Suppressor macrophage treated with lipopolysaccharide for 4 hours (primary cell): ENCODE results near the gene MAPK8IP3.

ENCODE experiments used
- DNase-seq: peaks from one replicate; pipeline ENCODE4 v3.0.0-alpha.2; 2020

Gene MAPK8IP3

GRCh38 chr16:1740781-1741490, 34.9 kb downstream of the MAPK8IP3 start:
- no peak for DNase-seq

GRCh38 chr16:1741553-1742165, 35.7 kb downstream of the MAPK8IP3 start:
- DNase-seq: no peak

- DNase-seq: no peak
These were observed 37.7 kb downstream of the MAPK8IP3 start for GRCh38 chr16:1743376-1744337.

GRCh38 chr16:1744338-1744840, 38.4 kb downstream of the MAPK8IP3 start:
- no peak for DNase-seq

DNA sequence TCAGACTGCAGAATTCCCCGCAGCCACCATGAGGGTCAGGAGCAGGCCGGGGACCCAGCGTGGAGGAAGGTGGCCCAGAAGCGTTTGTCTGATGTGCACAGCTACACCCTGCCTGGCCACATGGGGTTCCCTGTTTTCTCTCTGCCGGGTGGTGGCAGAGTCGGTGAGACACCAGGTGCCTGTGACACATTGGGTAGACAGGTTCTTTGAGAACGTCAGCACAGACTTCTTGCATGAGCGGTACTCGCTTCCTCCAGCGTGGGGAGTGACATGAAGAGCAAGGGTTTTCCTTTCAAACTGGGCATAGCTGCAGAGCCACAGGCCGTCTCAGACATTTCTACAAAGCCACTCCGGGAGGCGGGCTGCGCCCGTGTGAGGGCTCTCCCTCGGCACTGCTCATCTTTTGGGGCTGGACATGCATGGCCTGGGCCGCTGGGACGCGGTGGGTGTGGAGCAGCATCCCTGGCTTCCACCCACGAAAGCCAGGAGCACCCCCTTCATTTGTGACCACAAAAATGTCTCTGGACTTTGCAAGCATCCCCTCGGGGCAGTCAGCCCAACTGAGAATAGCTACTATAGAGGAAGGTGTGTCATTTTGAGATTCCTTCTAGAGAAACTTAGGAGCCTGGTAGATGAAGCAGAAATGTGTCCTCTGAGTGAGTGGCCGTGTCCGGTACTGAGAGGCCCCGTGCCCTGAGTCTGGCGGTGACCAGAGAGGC, 39.3 kb downstream of the MAPK8IP3 start:
- no peak for DNase-seq

DNA sequence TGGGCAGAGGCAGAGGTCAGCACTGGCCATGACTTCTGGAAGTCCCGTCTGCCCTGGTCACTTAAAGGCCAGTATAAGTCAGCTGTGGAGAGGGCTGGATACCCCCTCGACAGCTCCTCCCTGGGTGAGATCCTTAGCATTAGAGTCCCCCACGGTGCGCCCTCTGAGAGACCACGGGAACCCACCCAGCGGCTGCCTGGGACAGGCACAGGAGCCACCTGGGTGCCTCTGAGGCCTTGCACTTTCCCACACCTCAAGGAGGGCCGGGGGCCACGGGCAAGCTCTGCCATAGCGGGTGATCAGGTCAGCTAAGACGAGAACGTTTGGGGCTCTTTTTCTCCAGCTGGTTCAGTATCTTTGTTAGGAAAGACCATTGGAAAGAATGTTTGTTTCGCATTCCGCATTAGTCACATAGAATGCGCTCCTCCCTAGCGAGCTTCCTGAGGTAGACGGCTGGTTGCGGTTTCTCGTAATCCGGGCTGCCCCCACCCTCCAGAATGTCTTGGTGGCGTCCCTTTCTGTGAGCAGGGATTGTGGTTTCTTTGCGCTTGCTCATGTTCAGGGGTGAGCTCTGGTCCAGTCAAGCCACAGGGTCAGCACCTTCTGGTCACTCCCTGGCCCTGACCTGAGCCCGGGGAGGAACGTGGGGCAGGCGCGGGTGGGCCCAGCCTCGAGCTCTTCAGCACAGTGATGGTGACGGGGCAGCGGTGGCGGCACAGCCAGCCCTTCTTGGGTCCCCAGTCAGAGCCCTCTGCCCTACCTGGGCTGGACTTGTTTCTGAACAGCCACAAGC, 40.1 kb downstream of the MAPK8IP3 start:
- no peak for DNase-seq

DNA sequence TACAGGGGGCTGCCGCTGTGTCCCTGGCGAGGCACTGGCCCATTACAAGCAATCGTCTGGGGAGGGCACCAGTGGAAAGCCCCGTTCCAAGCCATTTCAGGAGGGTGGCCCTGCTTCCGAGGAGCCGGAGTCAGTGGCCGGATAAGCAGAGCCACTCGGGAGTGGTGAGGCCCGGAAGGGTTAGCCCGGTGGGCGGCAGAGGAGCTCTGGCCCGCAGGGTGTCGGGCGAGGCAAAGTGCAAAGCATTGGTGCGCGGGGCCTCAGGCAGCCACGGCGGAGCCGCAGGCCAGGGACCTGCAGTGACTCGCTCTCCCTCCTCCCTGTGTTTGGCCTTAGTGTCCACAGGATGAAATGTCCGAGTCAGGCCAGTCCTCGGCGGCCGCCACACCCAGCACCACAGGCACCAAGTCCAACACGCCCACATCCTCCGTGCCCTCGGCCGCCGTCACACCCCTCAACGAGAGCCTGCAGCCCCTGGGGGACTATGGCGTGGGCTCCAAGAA, 40.7 kb downstream of the MAPK8IP3 start:
- no peak for DNase-seq

DNA sequence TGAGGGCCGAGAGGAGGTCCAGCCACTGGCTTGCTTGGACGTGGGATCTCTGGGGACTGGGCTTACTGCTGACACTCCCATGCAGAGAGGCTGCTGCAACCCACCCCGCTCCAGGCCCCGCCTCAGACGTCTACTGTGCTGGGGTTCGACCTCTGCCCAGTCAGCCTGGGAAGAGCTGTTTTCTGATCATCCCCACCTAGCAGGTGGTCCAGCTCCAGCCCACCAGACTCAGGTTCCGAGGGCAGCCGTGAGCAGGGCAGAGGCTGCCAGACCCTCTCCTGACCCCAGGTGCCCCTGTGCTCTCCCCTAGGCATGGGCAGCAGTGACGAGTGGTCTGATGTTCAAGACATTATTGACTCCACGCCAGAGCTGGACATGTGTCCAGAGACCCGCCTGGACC, 41.9 kb downstream of the MAPK8IP3 start:
- no peak for DNase-seq

GRCh38 chr16:1749152-1750117, 43.4 kb downstream of the MAPK8IP3 start:
- no peak for DNase-seq

DNA sequence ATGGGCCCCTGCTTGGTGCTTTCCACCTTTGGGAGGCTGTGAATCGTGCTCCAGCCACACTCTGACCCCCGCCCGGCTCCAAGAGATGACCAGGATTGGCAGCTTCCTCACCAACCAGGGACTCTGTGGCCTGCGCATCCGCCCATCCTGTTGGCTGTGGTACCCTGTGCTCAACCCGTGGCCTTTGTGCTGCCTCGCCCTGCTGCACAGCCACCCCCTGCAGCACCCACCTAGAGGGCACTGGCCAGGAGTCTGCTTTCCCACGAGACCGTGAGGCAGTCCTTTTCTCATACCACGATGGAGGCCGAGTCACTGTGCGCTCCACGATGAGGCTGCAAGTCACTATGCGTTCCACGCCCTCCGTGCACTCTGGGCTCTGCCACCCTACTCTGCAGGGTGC, 46.0 kb downstream of the MAPK8IP3 start:
- DNase-seq: no peak

DNA sequence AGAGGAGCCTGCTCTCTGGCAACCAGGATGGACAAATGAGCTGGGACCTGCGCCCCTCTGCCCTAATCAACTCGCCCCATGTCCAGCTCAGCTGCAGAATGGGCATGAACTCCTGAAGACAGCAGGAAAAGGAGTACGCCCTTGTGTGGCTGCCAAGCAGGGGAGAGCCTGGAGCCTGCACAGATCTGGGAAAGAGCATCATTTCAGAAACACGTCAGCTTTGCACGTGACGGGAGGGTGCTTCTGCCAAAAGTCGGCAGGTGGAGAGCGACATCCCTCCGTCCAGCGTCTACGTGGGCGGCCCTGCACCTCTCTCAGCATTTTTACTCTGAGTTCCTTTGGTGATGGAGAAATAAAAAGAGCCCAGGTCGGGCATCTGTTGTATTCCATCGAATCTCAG, 46.9 kb downstream of the MAPK8IP3 start:
- DNase-seq: no peak

DNA sequence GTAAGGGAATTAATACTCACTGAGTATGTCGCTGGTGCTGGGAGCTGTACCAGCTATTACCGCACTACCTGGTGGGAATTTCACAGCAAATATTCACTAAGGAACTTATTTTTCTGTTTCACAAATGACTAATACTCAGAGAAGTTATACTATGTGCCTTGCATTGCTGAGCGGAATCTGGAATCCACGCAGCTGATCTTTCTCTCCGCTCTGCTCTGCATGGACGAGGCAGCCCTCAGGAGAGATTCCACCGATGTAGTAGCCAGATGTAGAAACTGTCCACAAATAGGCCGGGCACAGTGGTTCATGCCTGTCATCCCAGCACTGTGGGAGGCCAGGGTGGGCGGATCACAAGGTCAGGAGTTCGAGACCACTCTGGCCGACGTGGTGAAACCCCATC, 48.2 kb downstream of the MAPK8IP3 start:
- no peak for DNase-seq

DNA sequence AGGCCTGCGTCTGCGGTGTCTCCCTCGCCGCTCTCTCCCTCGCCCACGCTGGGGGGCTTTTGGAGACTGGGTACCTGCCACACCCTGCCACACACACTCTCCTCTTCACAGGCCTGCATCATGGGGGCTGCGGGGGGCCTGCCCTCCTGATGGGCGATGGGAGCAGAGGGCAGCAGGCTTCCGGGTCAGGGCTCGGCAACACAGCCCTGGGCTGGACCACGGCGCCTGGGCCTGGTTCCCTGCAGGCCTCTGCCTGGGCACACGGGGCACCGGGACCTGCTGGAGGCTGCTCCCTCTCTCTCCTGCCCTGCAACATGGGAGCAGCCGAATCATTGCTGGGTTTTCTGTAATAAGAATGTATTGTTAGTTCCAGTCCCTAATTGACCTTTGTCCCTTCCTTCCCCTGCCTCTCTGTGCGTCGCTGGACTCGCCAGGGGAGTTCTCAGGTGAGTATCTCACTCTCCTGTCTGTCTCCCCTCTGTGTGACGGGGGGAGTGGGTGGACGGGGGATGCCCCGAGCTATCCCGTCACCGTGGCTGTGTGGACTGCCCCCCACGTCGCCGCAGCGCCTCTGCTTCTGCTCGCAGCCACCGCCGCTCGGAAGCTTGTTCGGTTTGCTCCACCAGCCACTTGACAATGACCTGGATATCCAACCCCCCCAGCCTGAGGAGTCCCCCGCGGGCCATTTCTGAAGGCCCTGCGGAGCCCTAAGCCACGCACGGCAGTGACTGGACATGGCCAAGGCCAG, 51.9 kb downstream of the MAPK8IP3 start:
- no peak for DNase-seq

DNA sequence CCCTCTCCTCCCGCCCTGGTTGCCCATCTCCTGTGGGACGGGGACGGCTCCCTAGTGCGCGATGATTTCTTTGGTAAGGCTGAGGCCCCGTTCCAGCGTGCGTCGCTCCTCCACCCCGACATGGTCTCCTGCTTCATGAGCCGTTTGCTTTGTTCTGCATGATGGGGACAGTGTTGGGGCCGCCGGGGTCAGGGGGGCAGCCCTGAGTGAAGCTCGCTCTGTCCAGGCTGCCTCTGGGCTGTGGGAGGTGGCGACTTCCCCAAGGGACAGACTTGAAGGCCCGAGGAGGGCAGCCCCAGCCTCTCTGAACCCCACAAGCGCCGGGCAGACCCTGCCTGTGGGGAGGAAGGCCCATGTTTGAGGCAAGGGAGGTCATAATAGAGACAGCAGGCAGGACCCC, 52.9 kb downstream of the MAPK8IP3 start:
- DNase-seq: no peak

DNA sequence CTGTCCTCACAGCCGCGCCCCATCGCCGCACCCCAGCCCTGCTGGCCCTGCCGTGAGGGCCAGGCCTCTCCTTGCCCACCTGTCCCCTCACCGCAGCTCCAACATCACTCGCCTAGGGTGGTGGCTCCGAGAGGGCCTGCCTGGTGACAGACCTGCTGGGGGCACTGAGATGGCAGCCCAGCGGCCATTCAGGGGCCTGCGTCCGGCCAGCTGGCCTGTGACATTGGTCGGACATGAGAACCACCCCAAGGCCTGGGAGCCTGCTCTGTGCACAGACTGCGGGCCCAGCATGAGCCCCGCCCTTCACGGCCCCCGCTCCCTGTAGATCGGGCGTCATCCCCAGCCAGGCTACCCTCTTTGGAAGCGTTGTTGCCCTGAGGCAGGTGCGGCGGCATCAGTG, 53.5 kb downstream of the MAPK8IP3 start:
- no peak for DNase-seq

DNA sequence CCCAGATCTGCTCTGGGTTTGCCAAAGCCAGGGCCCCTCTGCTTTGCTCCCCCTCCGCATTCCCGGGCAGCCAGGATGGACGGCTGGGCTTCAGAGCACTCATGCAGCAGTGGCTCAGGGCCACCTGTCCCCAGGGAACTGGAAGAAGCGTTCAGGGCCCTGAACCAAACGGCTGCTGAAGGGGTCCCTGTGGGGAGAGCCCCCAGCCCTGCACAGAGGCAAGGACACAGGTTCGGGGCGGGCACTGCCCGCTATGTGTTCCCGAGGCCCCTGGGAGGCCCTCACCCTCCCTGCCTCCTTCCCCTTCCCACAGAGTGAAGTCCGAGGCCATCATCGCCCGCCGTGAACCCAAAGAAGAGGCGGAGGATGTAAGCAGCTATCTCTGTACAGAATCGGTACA, 54.9 kb downstream of the MAPK8IP3 start:
- DNase-seq: no peak

DNA sequence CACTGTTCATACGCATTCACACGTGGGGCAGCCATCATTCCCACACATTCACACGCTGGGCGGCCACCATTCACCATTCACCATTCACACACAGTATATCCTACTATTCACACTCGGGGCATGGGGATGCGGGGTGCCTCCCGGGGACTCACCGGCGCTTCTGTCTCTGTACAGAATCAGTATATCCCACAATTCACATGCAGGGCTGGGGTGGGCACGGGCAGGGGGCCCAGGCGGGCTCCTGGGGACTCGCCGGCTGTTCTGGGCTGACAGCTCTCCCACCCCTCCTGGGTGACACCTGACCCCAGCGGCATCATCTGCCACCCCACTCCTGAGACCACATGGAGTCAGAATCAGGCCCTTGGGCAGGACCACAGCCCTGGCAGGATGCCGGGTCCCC, 55.8 kb downstream of the MAPK8IP3 start:
- no peak for DNase-seq

DNA sequence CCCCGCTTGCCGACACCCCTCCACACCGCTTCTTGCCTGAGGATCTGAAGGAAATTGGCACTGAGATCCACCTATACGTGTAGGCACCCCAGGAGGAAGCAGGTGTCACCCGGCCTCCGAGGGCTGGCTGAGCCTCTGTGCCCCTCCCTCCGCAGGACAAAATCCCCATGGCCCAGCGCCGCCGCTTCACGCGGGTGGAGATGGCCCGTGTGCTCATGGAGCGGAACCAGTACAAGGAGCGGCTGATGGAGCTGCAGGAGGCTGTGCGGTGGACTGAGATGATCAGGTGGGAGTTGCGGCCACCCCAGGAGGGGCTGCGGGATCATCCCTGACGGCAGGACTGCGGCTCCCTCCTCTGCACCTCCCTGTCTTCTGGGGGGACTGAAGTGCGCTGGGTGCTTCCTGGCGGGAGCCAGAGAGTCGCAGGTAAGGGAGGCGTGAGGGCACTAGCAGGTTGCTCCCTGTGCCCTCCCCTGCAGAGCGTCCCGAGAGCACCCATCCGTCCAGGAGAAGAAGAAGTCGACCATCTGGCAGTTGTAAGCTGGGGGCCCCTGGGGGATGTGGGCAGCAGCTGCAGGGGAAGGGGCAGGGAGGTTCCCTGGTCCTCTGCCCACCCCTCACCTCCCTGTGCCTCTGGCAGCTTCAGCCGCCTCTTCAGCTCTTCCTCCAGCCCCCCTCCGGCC, 56.3 kb downstream of the MAPK8IP3 start:
- DNase-seq: no peak

DNA sequence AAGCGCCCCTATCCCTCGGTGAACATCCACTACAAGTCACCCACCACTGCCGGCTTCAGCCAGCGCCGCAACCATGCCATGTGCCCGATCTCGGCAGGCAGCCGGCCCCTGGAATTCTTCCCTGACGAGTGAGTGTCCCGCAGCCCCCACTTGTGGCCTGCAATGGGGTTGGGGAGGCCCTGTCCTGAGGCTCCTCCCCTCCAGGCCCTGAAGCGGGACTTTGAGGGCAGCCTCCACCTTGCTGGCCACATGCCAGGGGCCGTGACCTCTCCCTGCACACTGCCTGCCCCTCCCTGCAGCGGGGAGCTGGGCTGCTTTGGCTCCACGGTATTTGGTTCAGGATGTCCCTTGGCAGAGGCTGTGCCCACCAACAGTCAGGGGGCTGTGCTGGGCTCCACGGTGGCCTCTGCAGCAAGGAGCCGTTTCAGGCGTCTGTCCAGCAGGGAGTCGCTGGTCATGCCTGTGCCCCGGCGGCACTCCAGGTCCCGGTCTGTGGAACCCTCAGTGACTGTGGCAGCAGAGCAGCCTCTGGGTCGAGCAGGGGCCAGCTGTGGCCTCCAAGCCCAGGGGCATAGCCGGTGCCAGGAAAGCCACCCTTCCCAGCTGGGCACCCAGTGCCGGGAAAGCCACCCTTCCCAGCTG, 57.0 kb downstream of the MAPK8IP3 start:
- DNase-seq: no peak
